ACC112 (cell line): ENCODE data around the gene MTERF2.

ENCODE experiments used
- H2AFZ ChIP-seq: fragments of 200-600 bp; sonication (generic); one replicate; pipeline ENCODE4 v1.6.0; 2017; ENCODE audit warnings: antibody characterized with exemption, low read length; ENCODE audit not compliant: unreplicated experiment
- H3K27ac ChIP-seq: fragments of 200-600 bp; sonication (generic); 2 replicates; pipeline ENCODE4 v1.5.1; 2014; ENCODE audit warnings: low read depth, mild to moderate bottlenecking, antibody characterized with exemption, low read length, moderate library complexity
- H3K27me3 ChIP-seq: fragments of 200-600 bp; sonication (generic); 2 replicates; pipeline ENCODE4 v1.6.1; 2014; ENCODE audit warnings: mild to moderate bottlenecking, antibody characterized with exemption, low read length, moderate library complexity, mixed read lengths; ENCODE audit not compliant: insufficient read depth
- H3K36me3 ChIP-seq: fragments of 200-600 bp; sonication (generic); 2 replicates; pipeline ENCODE4 v1.6.1; 2016; ENCODE audit warnings: mild to moderate bottlenecking, antibody characterized with exemption, low read length, moderate library complexity, mixed read lengths; ENCODE audit not compliant: insufficient read depth
- H3K4me1 ChIP-seq: fragments of 200-600 bp; sonication (generic); one replicate; pipeline ENCODE4 v1.6.1; 2016; ENCODE audit warnings: low read length, mixed read lengths; ENCODE audit not compliant: insufficient read depth, unreplicated experiment, control insufficient read depth
- H3K4me3 ChIP-seq: fragments of 200-600 bp; sonication (generic); 2 replicates; pipeline ENCODE4 v1.5.1; 2014; ENCODE audit warnings: mild to moderate bottlenecking, low read depth, low read length
- H3K79me2 ChIP-seq: fragments of 200-600 bp; sonication (generic); one replicate; pipeline ENCODE4 v1.6.0; 2016; ENCODE audit warnings: low read length; ENCODE audit not compliant: control insufficient read depth, unreplicated experiment, insufficient read depth

Gene MTERF2

DNA sequence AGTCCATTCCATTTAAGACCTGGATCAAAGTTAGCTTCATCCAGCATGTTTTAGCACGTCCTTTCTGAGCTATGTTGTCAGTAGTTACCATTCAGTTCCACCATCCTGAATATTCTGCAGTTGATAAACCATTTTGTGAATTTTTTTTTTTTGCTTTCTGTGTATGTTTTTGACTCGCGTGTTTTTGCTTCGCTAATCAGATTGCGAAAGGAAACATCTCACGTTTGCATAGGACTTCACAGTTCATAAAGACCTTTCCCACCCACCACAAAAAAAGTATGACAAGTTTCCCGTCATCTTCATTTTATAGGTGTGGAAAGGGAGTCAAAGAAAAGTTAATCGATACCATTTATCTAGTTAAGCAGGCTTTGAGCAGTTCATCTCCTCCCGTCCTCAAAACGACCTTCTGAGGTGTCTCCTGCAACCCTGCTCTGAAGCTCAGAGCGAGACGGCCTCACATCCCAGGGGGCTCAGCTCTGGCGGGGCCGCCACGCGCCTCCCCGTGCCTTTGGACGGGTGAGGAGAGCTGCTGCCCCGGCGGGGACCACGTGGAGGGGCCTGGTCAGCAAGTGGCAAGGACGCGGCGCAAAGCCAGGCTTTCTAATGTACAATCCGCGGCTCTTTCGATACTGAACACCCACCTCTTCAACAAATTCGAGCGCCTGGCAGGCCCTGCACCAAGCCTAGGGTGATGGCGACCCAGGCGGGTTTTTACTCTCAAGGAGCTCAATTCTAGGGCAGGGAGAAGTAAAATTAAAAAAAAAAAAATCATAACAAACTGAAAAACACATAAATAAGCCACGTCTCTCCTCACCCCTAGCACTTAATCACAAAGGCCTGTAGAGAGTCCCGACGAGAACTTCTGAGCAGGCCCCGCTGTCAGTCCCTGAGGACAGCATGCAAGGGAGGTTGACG is 32.2 kb downstream of the MTERF2 start:
- Histone ChIP-seq H3K36me3 (no peaks in the 10 kb centered on the region), H3K27ac (peak overlapping the region; percentile 99), H3K4me1 (peaks cover 8% of the 10 kb centered on the region), H2AFZ (peak overlapping the region; percentile 40), H3K27me3 (no peaks in the 10 kb centered on the region), H3K79me2 (peaks cover 67% of the 10 kb centered on the region), H3K4me3 (peak overlapping the region; percentile 89)

DNA sequence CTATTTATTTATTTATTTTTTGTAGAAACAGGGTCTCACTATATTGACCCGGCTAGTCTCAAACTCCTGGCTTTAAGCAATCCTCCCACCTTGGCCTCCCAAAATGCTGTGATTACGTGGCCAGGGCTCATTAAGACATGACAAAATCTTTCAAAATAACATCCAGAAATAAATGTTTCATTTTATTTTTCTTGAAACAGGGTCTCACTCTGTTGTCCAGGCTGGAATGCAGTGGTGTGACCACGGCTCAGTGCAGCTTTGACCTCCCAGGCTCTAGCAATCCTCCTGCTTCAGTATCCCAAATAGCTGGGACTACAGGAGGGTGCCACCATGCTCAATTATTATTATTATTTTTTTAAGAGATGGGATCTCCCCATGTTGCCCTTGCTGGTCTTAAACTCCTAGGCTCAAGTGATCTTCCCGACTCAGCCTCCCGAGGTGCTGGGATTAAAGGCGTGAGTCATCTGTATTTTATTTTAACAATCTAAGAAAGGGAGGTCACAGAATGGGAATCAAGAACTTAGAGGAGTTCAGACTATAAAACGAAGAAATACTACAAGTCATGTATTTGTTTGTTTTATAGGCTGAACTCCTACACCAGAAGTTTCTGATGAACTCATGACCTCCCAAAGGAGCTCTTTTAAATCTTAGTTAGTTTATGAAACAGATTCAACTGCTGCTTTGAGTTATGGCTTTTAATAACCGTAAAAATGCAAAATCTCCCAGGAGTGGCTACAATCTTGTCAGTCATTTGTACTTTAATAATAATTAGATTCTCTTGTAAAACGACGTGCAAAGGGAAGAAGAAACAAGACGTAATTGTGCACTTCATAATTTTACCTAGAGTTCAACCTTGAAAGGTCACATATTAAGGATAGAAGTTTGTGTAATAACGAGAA is 33.3 kb downstream of the MTERF2 start:
- Histone ChIP-seq H3K27me3 (no peaks in the 10 kb centered on the region), H3K4me3 (peak overlapping the region; percentile 89), H3K79me2 (peaks cover 56% of the 10 kb centered on the region), H3K27ac (peak overlapping the region; percentile 25), H2AFZ (no peak overlapping the region), H3K36me3 (no peaks in the 10 kb centered on the region), H3K4me1 (peaks cover 3% of the 10 kb centered on the region)

GRCh38 chr12:106950591-106950990 is 36.4 kb downstream of the MTERF2 start:
- no peaks in the 10 kb centered on the region for H3K27me3 ChIP-seq
- H3K27ac ChIP-seq, result no peak overlapping the region
- no peaks in the 10 kb centered on the region for H3K36me3 ChIP-seq
- peaks cover 28% of the 10 kb centered on the region for H3K79me2 ChIP-seq
- no peak overlapping the region for H3K4me3 ChIP-seq
- no peaks in the 10 kb centered on the region for H3K4me1 ChIP-seq
- H2AFZ ChIP-seq, result no peak overlapping the region

- H3K4me3 ChIP-seq, result no peak overlapping the region
- H3K27ac ChIP-seq, result no peak overlapping the region
- no peaks in the 10 kb centered on the region for H3K4me1 ChIP-seq
- H2AFZ ChIP-seq, result no peak overlapping the region
- peaks cover 3% of the 10 kb centered on the region for H3K79me2 ChIP-seq
- H3K36me3 ChIP-seq, result no peaks in the 10 kb centered on the region; the same call in 1 of the 2 replicates
- no peaks in the 10 kb centered on the region for H3K27me3 ChIP-seq
Measured at GRCh38 chr12:106947461-106947860, 39.5 kb downstream of the MTERF2 start.

DNA sequence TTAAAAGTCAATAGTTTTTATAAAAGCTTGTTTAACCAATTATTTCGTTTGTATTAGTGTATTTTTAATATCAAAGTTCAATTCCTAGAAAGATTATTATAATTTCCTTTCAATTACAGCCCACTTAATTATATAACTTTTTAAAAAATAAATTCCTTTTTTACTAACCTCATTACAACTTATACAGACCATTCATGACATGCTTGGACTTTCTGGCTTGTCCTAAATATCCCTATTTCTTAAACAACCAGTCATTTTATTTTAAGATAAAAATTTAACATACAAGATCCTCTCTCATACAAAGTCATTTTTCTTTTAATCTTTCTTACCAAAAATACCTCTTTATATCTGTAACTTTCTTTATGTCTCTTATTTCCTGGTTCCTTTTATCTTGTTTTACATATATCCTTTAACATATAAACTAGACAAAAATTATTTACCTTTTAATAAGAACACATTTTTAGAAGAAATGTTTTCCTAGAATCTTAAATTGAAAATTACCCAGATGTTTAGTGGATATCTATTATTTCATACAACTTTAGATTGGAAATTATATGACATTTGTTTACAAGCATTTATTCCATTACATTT is 41.6 kb downstream of the MTERF2 start:
- Histone ChIP-seq H3K27me3 (no peaks in the 10 kb centered on the region), H3K36me3 (no peaks in the 10 kb centered on the region; the same call in 1 of the 2 replicates), H3K79me2 (no peaks in the 10 kb centered on the region), H3K27ac (no peak overlapping the region), H3K4me3 (no peak overlapping the region), H2AFZ (no peak overlapping the region), H3K4me1 (no peaks in the 10 kb centered on the region)

GRCh38 chr12:106942775-106943174 is 44.2 kb downstream of the MTERF2 start:
- no peak overlapping the region for H2AFZ ChIP-seq

GRCh38 chr12:106941481-106942156 is 45.3 kb downstream of the MTERF2 start:
- Histone ChIP-seq H3K27me3 (no peaks in the 10 kb centered on the region), H3K4me3 (no peak overlapping the region), H3K4me1 (no peaks in the 10 kb centered on the region), H3K27ac (no peak overlapping the region), H3K36me3 (no peaks in the 10 kb centered on the region; the same call in 1 of the 2 replicates), H3K79me2 (no peaks in the 10 kb centered on the region), H2AFZ (no peak overlapping the region)

More at GRCh38 chr12:106942775-106943174, 44.2 kb downstream of the MTERF2 start:
- Histone ChIP-seq H3K4me1 (no peaks in the 10 kb centered on the region), H3K79me2 (no peaks in the 10 kb centered on the region), H3K27me3 (no peaks in the 10 kb centered on the region), H3K36me3 (no peaks in the 10 kb centered on the region; the same call in 1 of the 2 replicates), H3K4me3 (no peak overlapping the region), H3K27ac (no peak overlapping the region)

DNA sequence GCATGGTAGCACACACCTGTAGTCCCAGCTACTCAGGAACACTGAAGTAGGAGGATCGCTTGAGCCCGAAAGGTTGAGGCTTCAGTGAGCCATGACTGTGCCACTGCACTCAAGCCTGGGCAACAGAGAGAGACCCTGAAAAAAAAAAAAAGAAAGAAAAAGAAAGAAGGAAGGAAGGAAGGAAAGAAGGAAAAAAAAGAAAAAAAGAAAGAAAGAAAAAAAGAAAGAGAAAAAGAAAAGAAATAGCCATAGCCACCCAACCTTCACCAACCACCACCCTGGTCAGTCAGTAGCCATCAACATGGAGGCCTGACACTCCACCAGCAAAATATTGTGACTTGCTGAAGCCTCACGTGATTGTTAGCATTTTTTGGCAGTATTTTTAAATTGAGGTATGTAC is 52.7 kb downstream of the MTERF2 start:
- no peak overlapping the region for H2AFZ ChIP-seq
- no peaks in the 10 kb centered on the region for H3K36me3 ChIP-seq
- no peaks in the 10 kb centered on the region for H3K79me2 ChIP-seq
- H3K4me3 ChIP-seq, result no peak overlapping the region
- peaks cover 6% of the 10 kb centered on the region; the same call in 1 of the 2 replicates for H3K27me3 ChIP-seq
- no peaks in the 10 kb centered on the region for H3K4me1 ChIP-seq
- no peak overlapping the region for H3K27ac ChIP-seq
